GM18505 (cell line): Measurements from ENCODE around the gene AGBL1.
"Not testable (repeated sequence)": the region's sequence is repeated elsewhere in the genome, so short reads cannot be mapped to it uniquely, and the experiment has no call there.

Source experiments
- ATAC-seq: cut with Tn5 transposase; IDR thresholded peaks from one replicate; pipeline ENCODE4 v1.9.1; 2021; ENCODE audit not compliant: unreplicated experiment
- POLR2A ChIP-seq: IDR thresholded peaks from 4 replicates; pipeline ENCODE4 v1.6.1; 2011; ENCODE audit warnings: borderline replicate concordance; ENCODE audit not compliant: insufficient read depth, insufficient read length; ENCODE audit errors: extremely low read depth

Gene AGBL1

DNA sequence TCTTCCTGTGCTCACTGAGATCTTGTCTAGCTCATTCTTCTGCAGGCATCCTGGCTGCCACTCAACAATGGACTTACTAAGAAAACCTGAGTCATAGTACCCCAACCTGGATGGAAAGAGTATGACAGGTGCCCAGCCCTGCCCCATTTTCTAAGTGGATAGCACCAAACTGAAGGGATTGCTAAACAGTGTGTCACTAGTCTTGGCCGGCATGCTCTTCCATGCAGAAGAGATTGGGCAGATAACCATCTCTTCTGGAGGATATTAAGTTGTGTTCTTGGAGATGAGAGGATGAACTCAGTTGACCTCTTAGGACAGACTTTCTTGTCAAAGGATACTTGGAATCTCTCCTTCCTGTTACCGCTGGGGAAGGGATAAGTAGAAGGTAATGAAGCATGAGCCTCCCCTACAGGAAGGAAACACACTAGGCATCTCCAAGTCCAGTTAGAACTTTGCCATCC lies 797.5 kb downstream of the AGBL1 start:
- TF ChIP-seq POLR2A, result no peak
- no peak for ATAC-seq

GRCh38 chr15:86878844-86879243 lies 799.2 kb downstream of the AGBL1 start:
- ATAC-seq, result not testable (repeated sequence)

GRCh38 chr15:86879250-86880229 lies 799.9 kb downstream of the AGBL1 start:
- no peak for ATAC-seq
- TF ChIP-seq POLR2A, result no peak

GRCh38 chr15:86885616-86886015 lies 805.9 kb downstream of the AGBL1 start:
- no peak for ATAC-seq
- no peak for TF ChIP-seq POLR2A

GRCh38 chr15:86892774-86893449 lies 813.2 kb downstream of the AGBL1 start:
- TF ChIP-seq POLR2A, result no peak
- ATAC-seq, result no peak

GRCh38 chr15:86894269-86894668 lies 814.6 kb downstream of the AGBL1 start:
- no peak for ATAC-seq
- TF ChIP-seq POLR2A, result no peak

GRCh38 chr15:86903642-86904421 lies 824.2 kb downstream of the AGBL1 start:
- no peak for ATAC-seq
- no peak for TF ChIP-seq POLR2A

GRCh38 chr15:86905625-86906256 lies 826.1 kb downstream of the AGBL1 start:
- no peak for ATAC-seq
- TF ChIP-seq POLR2A, result no peak

- TF ChIP-seq POLR2A, result no peak
- no peak for ATAC-seq
Measured at GRCh38 chr15:86906376-86906775, 826.7 kb downstream of the AGBL1 start.

DNA sequence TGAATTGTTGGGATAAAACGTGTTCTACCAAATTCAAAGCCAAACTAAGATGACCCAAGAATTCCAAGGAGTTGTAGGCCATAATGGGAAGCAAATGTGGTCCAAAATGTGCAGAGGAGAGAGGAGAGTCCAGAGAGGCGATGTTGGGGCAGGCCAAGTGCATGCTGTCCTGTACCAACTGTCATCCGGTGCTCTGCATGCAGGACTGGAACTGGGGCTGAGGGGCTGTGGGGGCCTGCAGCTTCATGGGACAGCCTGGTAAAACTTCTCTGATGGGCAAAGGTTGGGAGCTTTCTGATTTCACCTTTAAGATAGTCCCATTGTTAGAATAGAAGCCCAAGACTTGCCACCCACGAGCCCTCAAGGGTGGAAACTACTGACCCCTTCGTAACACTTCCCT lies 831.4 kb downstream of the AGBL1 start:
- no peak for TF ChIP-seq POLR2A
- no peak for ATAC-seq

DNA sequence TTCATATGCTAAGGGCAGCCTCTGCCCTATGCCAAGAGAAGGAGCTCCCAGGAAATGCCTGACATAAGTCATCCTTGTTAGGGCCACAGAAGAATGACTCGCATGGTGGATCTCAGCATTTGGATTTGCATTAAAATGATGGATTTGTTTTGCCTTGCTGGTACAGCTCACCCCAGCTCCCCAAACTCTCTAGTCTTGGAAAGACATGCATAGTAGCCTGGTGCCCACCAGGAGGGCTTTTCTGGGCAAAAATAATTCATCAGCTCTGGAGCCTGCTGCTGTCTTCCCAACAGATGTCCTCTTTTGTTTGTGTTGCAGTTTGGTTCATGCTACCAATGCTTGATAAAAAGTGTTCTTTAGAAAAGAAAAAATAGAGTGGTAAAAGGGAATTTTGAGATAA lies 833.0 kb downstream of the AGBL1 start:
- TF ChIP-seq POLR2A, result no peak
- ATAC-seq, result no peak

GRCh38 chr15:86915811-86916331 lies 836.2 kb downstream of the AGBL1 start:
- TF ChIP-seq POLR2A, result no peak
- ATAC-seq, result no peak
